Stimulated activated CD4-positive, alpha-beta T cell treated with anti-CD3 and anti-CD28 coated beads, Interleukin-1b, Interleukin-23, amount 100 ng/mL, for 1 hour (primary cell): ENCODE data around the gene ZNF219.

ENCODE experiments used
- DNase-seq, 2 donors: peaks; one replicate each; pipeline ENCODE4 v3.0.0-alpha.2; 2020; ENCODE audit warnings: low read depth in 2 of 2

Gene ZNF219

DNA sequence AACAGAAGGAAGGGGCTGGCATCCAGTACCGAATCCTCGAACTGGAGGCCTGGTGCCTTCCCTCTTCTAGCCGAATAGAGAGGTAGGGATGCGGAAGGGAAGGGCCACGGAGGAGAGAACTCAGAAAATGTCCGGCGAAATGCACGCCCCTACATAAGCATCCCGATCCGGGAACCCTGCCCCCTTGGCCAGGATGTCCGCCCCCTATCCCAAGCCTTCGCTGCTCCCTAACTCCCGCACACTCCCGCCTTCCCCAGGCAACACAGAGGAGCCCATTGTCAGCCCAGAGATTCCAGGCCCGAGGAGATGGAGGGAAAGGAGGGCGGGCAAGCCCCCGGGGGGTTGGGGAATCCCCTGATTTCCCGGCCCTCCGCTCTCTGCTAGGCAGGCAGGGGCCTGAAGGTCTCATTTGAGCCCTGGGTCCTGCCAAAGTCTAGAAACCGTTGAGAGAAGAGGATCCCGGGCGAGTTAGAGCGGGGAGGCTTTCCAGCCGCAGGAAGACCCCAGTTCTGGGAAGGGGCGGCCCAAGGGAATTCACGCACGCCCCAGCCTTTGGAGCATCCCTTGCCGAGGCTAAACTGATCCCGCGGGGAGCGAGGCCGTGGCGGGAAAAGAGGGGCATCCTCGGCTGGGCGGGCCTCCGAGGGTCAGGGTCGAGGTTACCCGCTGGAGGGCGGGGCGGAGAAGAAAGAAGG, 28.9 kb downstream of the ZNF219 start:
- DNase-seq: no peak

- DNase-seq: peak in 1 of 2 donors; percentile 18
These were observed 29.7 kb downstream of the ZNF219 start for GRCh38 chr14:21068521-21069387.

GRCh38 chr14:21066882-21067502, 31.5 kb downstream of the ZNF219 start:
- DNase-seq: no peak

GRCh38 chr14:21063479-21063878, 35.0 kb downstream of the ZNF219 start:
- no peak for DNase-seq

DNA sequence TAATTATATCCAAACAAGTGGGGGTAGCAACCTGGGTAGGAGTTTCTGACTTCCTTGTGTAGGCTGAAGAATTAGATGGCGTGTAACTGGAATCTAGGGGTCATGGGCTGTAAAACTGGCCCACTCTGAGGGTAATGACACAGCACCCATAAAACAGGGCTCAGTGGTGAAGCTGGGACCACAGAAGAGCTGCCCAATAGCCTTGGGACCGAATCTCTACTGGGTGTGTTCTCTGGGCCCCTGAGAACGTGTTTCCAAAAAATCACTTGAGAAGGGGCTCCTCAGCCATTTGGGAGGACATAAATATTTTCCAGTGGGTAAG, 37.1 kb downstream of the ZNF219 start:
- no peak for DNase-seq

DNA sequence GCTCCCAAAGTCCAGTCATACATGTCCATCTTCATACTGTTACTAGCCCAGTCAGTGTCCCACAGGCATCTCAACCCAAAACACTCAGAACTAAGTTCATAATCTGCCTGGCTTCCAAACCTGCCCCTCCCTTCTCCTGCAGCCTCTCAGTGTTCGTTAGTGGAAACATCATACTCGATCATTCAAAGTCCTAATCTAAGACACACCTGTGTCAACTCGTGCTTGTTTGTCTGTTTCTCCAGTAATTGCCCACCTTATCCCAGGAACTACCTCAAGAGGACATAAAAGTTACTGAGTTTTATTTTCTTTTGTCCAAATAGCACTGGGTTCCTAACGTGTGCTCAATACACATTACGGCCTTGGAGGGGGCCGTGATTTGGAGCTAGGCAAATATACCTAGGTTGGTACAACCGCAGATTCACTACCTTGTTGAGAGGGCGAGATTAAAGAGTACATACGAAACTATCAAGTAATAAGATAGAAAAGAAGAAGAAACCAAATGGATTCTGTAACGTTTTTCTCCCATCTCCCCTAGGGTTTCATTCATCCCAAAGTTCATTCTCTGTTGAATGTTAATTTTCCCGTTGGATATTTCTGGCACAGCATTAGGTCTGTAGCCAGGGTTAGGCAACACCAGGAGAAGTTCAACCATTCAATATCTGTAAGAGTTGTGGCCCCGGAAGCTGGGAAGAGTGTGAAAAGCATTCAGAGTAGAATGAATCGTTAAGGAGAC, 37.7 kb downstream of the ZNF219 start:
- DNase-seq: no peak

DNA sequence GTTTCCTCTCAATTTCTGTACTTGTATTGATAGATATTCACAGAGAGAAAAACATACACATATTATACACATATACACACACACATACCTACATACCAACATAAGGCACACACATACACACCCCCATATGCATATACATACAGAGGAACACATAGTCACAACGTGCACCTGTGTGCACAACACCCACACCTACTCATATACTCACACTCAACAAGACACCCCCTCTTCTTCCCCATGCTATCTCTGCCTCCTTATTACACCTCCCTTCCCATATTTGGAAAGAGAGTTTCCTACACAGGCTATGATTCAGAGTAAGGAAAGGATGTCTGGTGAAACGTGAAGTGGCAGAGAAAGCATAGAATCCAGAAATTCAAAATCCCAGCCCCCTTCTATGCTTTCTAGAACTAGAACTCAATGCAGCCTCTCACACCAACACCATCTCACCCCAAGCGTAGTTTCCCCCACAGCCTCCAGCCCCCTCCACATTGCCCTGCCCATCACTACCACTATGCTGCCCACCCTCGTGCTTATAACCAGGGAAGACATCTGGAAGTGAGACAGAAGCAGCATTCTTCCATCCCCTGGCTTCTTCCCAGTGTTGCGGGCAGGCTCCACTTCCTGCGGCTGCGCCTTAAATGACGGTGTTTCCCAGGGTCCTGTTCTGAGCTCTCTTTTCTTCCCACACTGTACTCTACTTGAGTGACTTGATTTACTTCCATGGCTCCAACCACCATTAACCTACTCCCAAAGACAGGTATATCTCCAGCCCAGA, 38.4 kb downstream of the ZNF219 start:
- DNase-seq: no peak

DNA sequence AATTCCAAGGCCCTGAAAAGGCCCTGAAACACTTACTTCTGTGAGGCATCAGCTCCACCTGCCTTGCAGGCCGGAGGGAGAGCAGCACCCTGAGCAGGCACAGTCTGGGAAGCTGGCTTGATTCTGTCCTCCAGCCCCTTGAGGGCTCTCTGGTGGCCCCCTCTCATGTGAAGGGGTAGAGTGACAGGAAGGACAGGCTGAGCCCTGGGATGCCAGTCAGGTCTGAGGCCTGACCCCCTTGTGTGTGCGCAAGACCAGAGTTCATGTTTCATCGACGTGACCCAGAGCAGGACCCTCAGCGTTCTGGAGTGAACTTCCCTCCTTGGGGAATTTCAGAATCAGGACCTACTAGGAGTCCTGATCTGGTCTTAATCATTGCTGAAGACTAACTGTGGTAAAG, 39.6 kb downstream of the ZNF219 start:
- no peak for DNase-seq

- DNase-seq: no peak
These were observed 40.4 kb downstream of the ZNF219 start, which contains the start of gene RNASE8 for GRCh38 chr14:21057803-21058675. Gene RNASE8 (plus strand): TSS chr14:21057822. CDS start chr14:21057893, 71 bp downstream.

DNA sequence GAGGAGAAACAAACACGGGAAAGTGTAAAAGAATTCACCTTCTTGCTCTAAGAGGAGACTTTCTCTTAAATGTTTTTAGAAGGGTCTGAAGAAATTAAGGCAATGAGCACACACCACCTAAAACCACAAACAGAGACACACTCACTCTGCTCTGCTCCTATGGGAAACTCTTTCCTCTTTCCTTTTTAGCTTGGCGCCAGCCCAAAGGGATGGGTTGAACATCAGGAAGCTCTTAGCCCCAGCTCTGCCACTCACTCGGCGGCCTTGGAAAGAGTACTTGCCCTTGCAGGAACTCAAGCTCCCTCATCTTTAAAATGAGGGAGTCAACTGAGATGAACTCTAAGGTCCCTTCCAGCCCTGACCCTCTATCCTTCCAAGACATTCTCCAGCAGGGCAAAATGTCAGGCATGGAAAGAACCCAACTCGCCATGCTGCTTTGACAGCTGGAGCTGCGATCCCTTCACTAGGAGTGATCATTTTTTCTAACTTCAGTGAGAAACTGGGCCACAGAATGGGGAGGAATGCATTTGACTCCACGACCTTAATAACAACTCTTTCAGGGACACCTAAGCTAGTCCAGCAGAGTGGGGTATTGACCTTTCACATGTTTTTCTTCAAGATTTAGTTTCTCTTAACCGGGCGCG, 41.8 kb downstream of the ZNF219 start:
- DNase-seq: no peak

DNA sequence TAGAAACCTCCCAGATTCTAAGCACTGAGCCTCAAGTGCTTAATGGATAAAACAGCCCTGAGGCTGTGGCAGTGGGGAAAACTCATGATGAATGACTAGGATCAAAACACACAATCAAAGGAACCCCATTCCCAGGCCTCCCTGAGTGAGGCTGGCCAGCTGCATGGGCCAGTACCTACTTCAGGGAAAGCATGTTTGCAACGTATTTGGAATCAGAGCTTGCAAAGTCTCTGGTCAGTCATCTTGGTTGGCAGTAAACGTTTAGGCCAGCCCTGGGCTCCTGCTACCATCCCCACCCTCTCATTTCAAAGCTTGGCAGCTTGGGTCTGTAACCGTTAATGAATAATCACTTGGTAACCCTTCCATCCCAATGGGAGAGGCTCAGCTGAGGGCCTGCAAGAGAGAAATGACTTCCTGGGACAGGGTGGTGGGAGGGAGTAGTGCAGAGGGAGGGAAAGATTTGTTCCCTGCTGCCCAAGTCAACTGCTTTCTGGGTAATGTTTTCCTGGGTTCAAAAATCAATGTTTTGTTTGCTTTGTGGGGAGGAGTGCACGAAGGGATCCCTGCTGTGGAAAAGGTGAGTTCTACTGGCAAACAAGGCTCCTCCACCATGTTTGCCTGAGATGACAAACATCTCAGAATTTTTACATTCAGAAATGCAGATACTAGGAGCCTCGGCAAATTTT, 42.9 kb downstream of the ZNF219 start:
- DNase-seq: no peak

DNA sequence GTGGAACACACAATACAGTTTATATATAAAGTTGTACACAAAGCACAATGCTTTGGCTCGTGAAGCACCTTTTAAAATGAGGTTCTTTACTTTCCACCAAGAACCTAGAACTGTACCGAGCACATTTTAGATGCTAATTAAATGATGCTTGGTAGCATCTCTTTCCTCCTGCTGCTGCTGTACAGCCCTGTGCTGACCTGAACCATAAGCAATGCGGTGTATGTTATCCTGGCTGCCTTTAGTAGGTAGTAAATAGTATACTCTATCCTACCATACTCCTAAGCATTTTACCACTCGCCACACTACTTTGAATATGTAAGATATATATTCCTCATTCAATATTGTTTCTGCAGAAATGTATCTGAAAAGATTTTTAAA, 43.7 kb downstream of the ZNF219 start:
- DNase-seq: no peak

GRCh38 chr14:21054123-21054767, 44.2 kb downstream of the ZNF219 start:
- DNase-seq: no peak

DNA sequence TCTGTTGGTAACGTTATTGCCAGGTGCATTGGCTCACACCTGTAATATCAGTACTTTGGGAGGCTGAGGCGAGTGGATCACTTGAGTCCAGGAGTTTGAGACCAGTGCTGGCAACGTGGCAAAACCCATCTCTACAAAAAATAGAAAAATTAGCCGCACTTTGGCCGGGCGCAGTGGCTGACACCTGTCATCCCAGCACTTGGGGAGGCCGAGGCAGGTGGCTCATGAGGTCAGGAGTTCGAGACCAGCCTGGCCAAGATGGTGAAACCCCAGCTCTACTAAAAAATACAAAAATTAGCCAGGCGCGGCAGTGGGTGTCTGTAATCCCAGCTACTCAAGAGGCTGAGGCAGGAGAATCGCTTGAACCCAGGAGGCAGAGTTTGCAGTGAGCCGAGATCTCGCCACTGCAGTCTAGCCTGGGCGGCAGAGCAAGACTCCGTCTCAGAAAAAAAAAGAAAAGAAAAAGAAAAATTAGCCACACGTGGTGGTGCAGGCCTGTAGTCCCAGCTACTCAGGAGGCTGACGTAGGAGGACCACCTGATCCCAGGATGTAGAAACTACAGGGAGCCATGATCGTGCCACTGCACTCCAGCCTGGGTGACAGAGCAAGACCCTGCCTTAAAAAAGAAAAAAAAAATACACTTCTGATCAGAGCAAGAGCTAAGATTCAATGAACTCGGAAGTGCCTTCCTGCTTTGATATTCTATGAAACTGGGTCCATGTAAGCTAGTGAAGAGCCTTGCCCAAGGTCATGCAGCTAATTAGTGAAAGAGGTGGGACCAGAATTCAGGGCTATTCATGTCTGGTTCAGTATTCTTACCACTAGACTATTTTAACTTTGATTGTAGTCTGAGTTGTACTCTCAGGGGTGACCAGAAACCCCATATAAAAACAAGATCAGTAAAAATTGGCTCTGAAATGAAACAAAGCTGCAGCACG, 45.0 kb downstream of the ZNF219 start:
- no peak for DNase-seq

GRCh38 chr14:21050597-21050996, 47.9 kb downstream of the ZNF219 start:
- DNase-seq: no peak

DNA sequence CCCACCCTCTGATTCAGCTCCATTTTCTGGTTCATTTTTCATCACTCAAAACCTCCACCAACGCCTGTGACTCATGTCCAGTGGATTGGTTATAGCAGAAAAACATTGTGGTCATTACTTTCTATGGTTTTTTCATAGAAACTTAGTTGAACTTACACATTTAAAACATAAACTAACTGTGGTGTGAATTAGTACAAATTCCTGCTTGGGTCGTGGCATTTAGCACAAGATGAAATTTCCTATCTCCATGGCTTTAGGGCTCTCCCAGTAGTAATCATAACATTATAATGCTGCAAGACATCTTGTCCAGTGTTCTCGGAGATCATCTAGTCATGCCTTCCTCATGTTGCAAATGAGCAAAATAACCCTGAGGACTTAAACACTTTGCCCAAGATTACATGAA, 49.2 kb downstream of the ZNF219 start:
- DNase-seq: no peak

DNA sequence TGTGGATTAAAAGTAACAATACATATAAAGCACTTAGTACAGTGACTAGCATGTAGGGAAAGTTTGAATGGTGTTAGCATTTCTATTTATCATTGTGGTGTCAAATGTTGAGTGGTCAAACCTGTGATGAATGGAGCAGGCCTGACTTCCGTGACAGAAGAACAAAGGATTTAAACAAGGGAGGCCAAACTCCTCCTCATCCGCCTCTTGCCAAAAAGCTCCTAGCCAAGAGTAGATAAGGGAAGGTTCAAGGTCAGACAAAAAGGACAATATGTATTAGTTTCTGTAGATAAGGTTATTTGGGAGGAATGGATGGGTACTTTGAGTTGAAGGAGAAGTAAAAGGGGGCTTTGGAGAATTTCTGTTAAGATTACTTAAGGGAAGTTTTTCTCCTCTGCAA, 49.8 kb downstream of the ZNF219 start:
- DNase-seq: no peak

GRCh38 chr14:21047378-21047781, 51.1 kb downstream of the ZNF219 start:
- DNase-seq: no peak
